Stimulated activated CD8-positive, alpha-beta memory T cell treated with anti-CD3 and anti-CD28 coated beads, Interleukin-4, amount 100 ng/mL, for 1 hour (primary cell): ENCODE data around the gene NCKAP5.
"Not testable (repeated sequence)": the region's sequence is repeated elsewhere in the genome, so short reads cannot be mapped to it uniquely, and the experiment has no call there.

Experiments used
- DNase-seq, 2 donors: peaks; one replicate each; pipeline ENCODE4 v3.0.0-alpha.2; 2020; ENCODE audit warnings: low read depth in 2 of 2, low spot score in 1 of 2

Gene NCKAP5

GRCh38 chr2:132844585-132844984 is 723.7 kb downstream of the NCKAP5 start:
- no peak for DNase-seq

GRCh38 chr2:132837769-132838168 is 730.5 kb downstream of the NCKAP5 start:
- no peak for DNase-seq

- no peak for DNase-seq
Observed at GRCh38 chr2:132830321-132830827, 737.9 kb downstream of the NCKAP5 start.

- DNase-seq: no peak
Observed at GRCh38 chr2:132825601-132826000, 742.7 kb downstream of the NCKAP5 start.

GRCh38 chr2:132824716-132825115 is 743.5 kb downstream of the NCKAP5 start:
- no peak for DNase-seq

- no peak for DNase-seq
Observed at GRCh38 chr2:132816234-132816633, 752.0 kb downstream of the NCKAP5 start.

- DNase-seq: no peak
Observed at GRCh38 chr2:132815516-132815915, 752.7 kb downstream of the NCKAP5 start.

GRCh38 chr2:132814651-132815050 is 753.6 kb downstream of the NCKAP5 start:
- no peak for DNase-seq

GRCh38 chr2:132813422-132813821 is 754.8 kb downstream of the NCKAP5 start:
- no peak for DNase-seq

- DNase-seq: no peak
Observed at GRCh38 chr2:132811148-132811915, 756.9 kb downstream of the NCKAP5 start.

GRCh38 chr2:132809962-132810361 is 758.3 kb downstream of the NCKAP5 start:
- DNase-seq: not testable (repeated sequence)

- DNase-seq: no peak
Observed at GRCh38 chr2:132804051-132804450, 764.2 kb downstream of the NCKAP5 start.

- no peak for DNase-seq
Observed at GRCh38 chr2:132798341-132798740, 769.9 kb downstream of the NCKAP5 start.

- DNase-seq: no peak
Observed at GRCh38 chr2:132797556-132797955, 770.7 kb downstream of the NCKAP5 start.

GRCh38 chr2:132797071-132797470 is 771.2 kb downstream of the NCKAP5 start:
- DNase-seq: no peak

- no peak for DNase-seq
Observed at GRCh38 chr2:132795220-132795619, 773.0 kb downstream of the NCKAP5 start.

GRCh38 chr2:132793532-132793931 is 774.7 kb downstream of the NCKAP5 start:
- no peak for DNase-seq

GRCh38 chr2:132790207-132790785 is 778.0 kb downstream of the NCKAP5 start:
- DNase-seq: no peak

- DNase-seq: no peak
Observed at GRCh38 chr2:132789066-132789465, 779.2 kb downstream of the NCKAP5 start.

- DNase-seq: no peak
Observed at GRCh38 chr2:132788310-132788838, 779.9 kb downstream of the NCKAP5 start.

- DNase-seq: no peak
Observed at GRCh38 chr2:132783883-132784282, 784.4 kb downstream of the NCKAP5 start.

GRCh38 chr2:132782176-132782783 is 786.0 kb downstream of the NCKAP5 start:
- DNase-seq: no peak
